ENCODE results near the gene OAS3.

DNA sequence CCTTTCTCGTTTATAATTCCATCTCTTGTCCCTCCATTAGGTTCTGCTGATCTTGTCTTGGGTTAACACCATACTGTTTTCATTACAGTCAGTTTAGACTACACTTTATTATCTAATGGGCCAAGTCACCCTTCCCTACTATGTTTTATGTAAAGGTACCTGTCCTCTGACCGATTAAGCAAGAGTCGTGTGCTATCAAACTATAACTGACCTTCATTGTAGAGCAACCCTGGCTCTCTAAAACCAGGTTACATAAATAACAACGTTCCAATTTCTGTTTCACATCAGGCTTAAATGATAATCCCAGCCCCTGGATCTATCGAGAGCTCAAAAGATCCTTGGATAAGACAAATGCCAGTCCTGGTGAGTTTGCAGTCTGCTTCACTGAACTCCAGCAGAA is 56.7 kb downstream of the OAS3 start:
- TF ChIP-seq, protein P1, sequence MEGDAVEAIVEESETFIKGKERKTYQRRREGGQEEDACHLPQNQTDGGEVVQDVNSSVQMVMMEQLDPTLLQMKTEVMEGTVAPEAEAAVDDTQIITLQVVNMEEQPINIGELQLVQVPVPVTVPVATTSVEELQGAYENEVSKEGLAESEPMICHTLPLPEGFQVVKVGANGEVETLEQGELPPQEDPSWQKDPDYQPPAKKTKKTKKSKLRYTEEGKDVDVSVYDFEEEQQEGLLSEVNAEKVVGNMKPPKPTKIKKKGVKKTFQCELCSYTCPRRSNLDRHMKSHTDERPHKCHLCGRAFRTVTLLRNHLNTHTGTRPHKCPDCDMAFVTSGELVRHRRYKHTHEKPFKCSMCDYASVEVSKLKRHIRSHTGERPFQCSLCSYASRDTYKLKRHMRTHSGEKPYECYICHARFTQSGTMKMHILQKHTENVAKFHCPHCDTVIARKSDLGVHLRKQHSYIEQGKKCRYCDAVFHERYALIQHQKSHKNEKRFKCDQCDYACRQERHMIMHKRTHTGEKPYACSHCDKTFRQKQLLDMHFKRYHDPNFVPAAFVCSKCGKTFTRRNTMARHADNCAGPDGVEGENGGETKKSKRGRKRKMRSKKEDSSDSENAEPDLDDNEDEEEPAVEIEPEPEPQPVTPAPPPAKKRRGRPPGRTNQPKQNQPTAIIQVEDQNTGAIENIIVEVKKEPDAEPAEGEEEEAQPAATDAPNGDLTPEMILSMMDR (conservative IDR thresholded peaks at IDR 0.05; ENCODE audit: low read depth, low read length), result no peak
- no peak for TF ChIP-seq EZH2 (IDR thresholded peaks at IDR 0.05; ENCODE audit: borderline replicate concordance, low read depth, low read length, poor library complexity, severe bottlenecking)
